ENCODE measurements around the gene OR52N1.

OR52N1 gene

GRCh38 chr11:5791165-5791564 is at the start of gene OR52N1:
Gene OR52N1 (minus strand): TSS chr11:5791265. CDS start chr11:5788816, 2,449 bp downstream.
- DNase-seq (ENCODE audit: low read depth): no peak

- DNase-seq (ENCODE audit: low read depth): no peak
These were observed 46.6 kb upstream of the OR52N1 start for GRCh38 chr11:5837695-5838094.

- DNase-seq (ENCODE audit: low read depth): no peak
These were observed 42.4 kb upstream of the OR52N1 start for GRCh38 chr11:5833446-5833845.

- no peak for DNase-seq (ENCODE audit: low read depth)
These were observed 40.2 kb upstream of the OR52N1 start for GRCh38 chr11:5831196-5831829.

GRCh38 chr11:5818245-5818886 is 27.3 kb upstream of the OR52N1 start:
- DNase-seq (ENCODE audit: low read depth): no peak

GRCh38 chr11:5815534-5815933 is 24.5 kb upstream of the OR52N1 start:
- DNase-seq (ENCODE audit: low read depth): no peak

- no peak for DNase-seq (ENCODE audit: low read depth)
These were observed 19.1 kb upstream of the OR52N1 start for GRCh38 chr11:5809905-5810795.

GRCh38 chr11:5809122-5809519 is 18.1 kb upstream of the OR52N1 start:
- DNase-seq (ENCODE audit: low read depth): no peak

GRCh38 chr11:5808500-5809121 is 17.5 kb upstream of the OR52N1 start, which contains the start of gene OR52N2:
Gene OR52N2 (plus strand): TSS chr11:5808924. CDS start chr11:5820336, 11,412 bp downstream.
- peak; percentile 48 for DNase-seq (ENCODE audit: low read depth)

- DNase-seq (ENCODE audit: low read depth): no peak
These were observed 16.5 kb upstream of the OR52N1 start for GRCh38 chr11:5807580-5807979.

- no peak for DNase-seq (ENCODE audit: low read depth)
These were observed 12.9 kb upstream of the OR52N1 start for GRCh38 chr11:5803982-5804381.

- DNase-seq (ENCODE audit: low read depth): no peak
These were observed 5.5 kb upstream of the OR52N1 start for GRCh38 chr11:5796541-5796940.

- DNase-seq (ENCODE audit: low read depth): no peak
These were observed 7.8 kb downstream of the OR52N1 start, which contains the start of gene OR52N5 for GRCh38 chr11:5783255-5783654. Gene OR52N5 (minus strand): TSS chr11:5783355. CDS start chr11:5778634, 4,721 bp downstream.

GRCh38 chr11:5767056-5767455 is 24.0 kb downstream of the OR52N1 start:
- DNase-seq (ENCODE audit: low read depth): no peak

- DNase-seq (ENCODE audit: low read depth): no peak
These were observed 37.1 kb downstream of the OR52N1 start, which contains the start of gene OR52N4 for GRCh38 chr11:5753943-5754342. Gene OR52N4 (plus strand): TSS chr11:5754243. CDS start chr11:5754741, 498 bp downstream.

- DNase-seq (ENCODE audit: low read depth): no peak
These were observed 41.2 kb downstream of the OR52N1 start for GRCh38 chr11:5749836-5750235.

GRCh38 chr11:5746614-5747013 is 44.5 kb downstream of the OR52N1 start:
- no peak for DNase-seq (ENCODE audit: low read depth)

- no peak for DNase-seq (ENCODE audit: low read depth)
These were observed 52.6 kb downstream of the OR52N1 start for GRCh38 chr11:5738431-5738830.

GRCh38 chr11:5737670-5738392 is 53.2 kb downstream of the OR52N1 start:
- DNase-seq (ENCODE audit: low read depth): no peak

GRCh38 chr11:5737091-5737490 is 54.0 kb downstream of the OR52N1 start:
- no peak for DNase-seq (ENCODE audit: low read depth)
